Fibroblast of pulmonary artery (primary cell): ENCODE results near the gene TFEC.
"Not testable (repeated sequence)": the region's sequence is repeated elsewhere in the genome, so short reads cannot be mapped to it uniquely, and the experiment has no call there.

Experiments
- DNase-seq: peaks from one replicate; pipeline ENCODE4 v3.0.0-alpha.2; 2010; ENCODE audit warnings: low read depth
- H3K4me3 ChIP-seq: replicated peaks from 2 replicates; pipeline ENCODE4 v1.5.1; 2011; ENCODE audit warnings: low read depth, mild to moderate bottlenecking, control low read depth, low read length, moderate library complexity
- CTCF ChIP-seq: IDR thresholded peaks from 2 replicates; pipeline ENCODE4 v1.5.1; 2011; ENCODE audit warnings: mild to moderate bottlenecking, control low read depth, low read length, inconsistent platforms; ENCODE audit errors: missing control alignments

Gene TFEC

GRCh38 chr7:115937960-115938359 is 92.6 kb downstream of the TFEC start:
- no peak for TF ChIP-seq CTCF
- no peak overlapping the region for H3K4me3 ChIP-seq
- DNase-seq, result peak; percentile 1

GRCh38 chr7:115933471-115933870 is 97.1 kb downstream of the TFEC start:
- H3K4me3 ChIP-seq, result no peak overlapping the region
- no peak for DNase-seq
- no peak for TF ChIP-seq CTCF

- no peak for DNase-seq
- no peak for TF ChIP-seq CTCF
- no peak overlapping the region for H3K4me3 ChIP-seq
These were observed 97.7 kb downstream of the TFEC start for GRCh38 chr7:115932880-115933279.

- DNase-seq, H3K4me3 ChIP-seq: not testable (repeated sequence)
These were observed 100.4 kb downstream of the TFEC start for GRCh38 chr7:115930184-115930583.

- not testable (repeated sequence) for H3K4me3 ChIP-seq, DNase-seq
These were observed 100.8 kb downstream of the TFEC start for GRCh38 chr7:115929736-115930135.

- TF ChIP-seq CTCF, result no peak
- no peak for DNase-seq
- no peak overlapping the region for H3K4me3 ChIP-seq
These were observed 106.2 kb downstream of the TFEC start for GRCh38 chr7:115924411-115924810.

GRCh38 chr7:115920367-115920766 is 110.2 kb downstream of the TFEC start:
- DNase-seq, result no peak
- no peak for TF ChIP-seq CTCF
- H3K4me3 ChIP-seq, result no peak overlapping the region

GRCh38 chr7:115914951-115915350 is 115.6 kb downstream of the TFEC start:
- no peak for TF ChIP-seq CTCF
- no peak overlapping the region for H3K4me3 ChIP-seq
- no peak for DNase-seq
